T follicular helper cell (primary cell): ENCODE data around the gene DDX43.
"Not testable (repeated sequence)": the region's sequence is repeated elsewhere in the genome, so short reads cannot be mapped to it uniquely, and the experiment has no call there.

ENCODE experiments used
- DNase-seq: peaks from one replicate; pipeline ENCODE4 v3.0.0-alpha.2; 2020; ENCODE audit warnings: low read depth
- total RNA-seq, 2 experiments: gene quantifications; one replicate each; lab custom pipeline; 2026; lab: John Stamatoyannopoulos, UW

DDX43 gene
- 0.04 to 0.18 reads per million in 2 experiments for total RNA-seq

- peak; percentile 7 for DNase-seq
Measured at GRCh38 chr6:73394577-73395354, at the start of gene DDX43. Gene DDX43, plus strand, starts transcription at chr6:73394828. Its CDS starts 78 bp downstream, at chr6:73394906.

GRCh38 chr6:73348550-73349204 lies 46.0 kb upstream of the DDX43 start:
- no peak for DNase-seq

GRCh38 chr6:73349311-73349710 lies 45.3 kb upstream of the DDX43 start:
- DNase-seq: no peak

GRCh38 chr6:73353636-73354593 lies 40.7 kb upstream of the DDX43 start, which contains the start of gene DPPA5:
Gene DPPA5, minus strand, starts transcription at chr6:73354276. Its CDS starts 51 bp downstream, at chr6:73354225.
- DNase-seq: no peak

GRCh38 chr6:73362358-73362757 lies 32.3 kb upstream of the DDX43 start, which contains the start of gene KHDC3L:
Gene KHDC3L, plus strand, starts transcription at chr6:73362658. Its CDS starts 72 bp downstream, at chr6:73362730.
- no peak for DNase-seq

GRCh38 chr6:73362869-73363536 lies 31.6 kb upstream of the DDX43 start:
- no peak for DNase-seq

- no peak for DNase-seq
Measured at GRCh38 chr6:73363537-73363875, 31.1 kb upstream of the DDX43 start.

- no peak for DNase-seq
Measured at GRCh38 chr6:73364121-73364520, 30.5 kb upstream of the DDX43 start.

- DNase-seq: no peak
Measured at GRCh38 chr6:73364549-73364948, 30.1 kb upstream of the DDX43 start.

GRCh38 chr6:73367761-73368355 lies 26.8 kb upstream of the DDX43 start:
- DNase-seq: no peak

- DNase-seq: no peak
Measured at GRCh38 chr6:73368675-73369074, 26.0 kb upstream of the DDX43 start.

GRCh38 chr6:73369157-73369556 lies 25.5 kb upstream of the DDX43 start:
- no peak for DNase-seq

- no peak for DNase-seq
Measured at GRCh38 chr6:73369563-73369962, 25.1 kb upstream of the DDX43 start, which contains the start of gene OOEP. Gene OOEP, minus strand, starts transcription at chr6:73369897. Its CDS starts 105 bp downstream, at chr6:73369792.

GRCh38 chr6:73371984-73372383 lies 22.6 kb upstream of the DDX43 start:
- DNase-seq: no peak

GRCh38 chr6:73372516-73372915 lies 22.1 kb upstream of the DDX43 start:
- DNase-seq: no peak

GRCh38 chr6:73375216-73375615 lies 19.4 kb upstream of the DDX43 start:
- DNase-seq: no peak

- DNase-seq: no peak
Measured at GRCh38 chr6:73377225-73377624, 17.4 kb upstream of the DDX43 start.

- DNase-seq: not testable (repeated sequence)
Measured at GRCh38 chr6:73381531-73381930, 13.1 kb upstream of the DDX43 start.

- DNase-seq: no peak
Measured at GRCh38 chr6:73382462-73383113, 12.0 kb upstream of the DDX43 start.

- no peak for DNase-seq
Measured at GRCh38 chr6:73388433-73388799, 6.2 kb upstream of the DDX43 start.
